Caco-2 (cell line): Measurements from ENCODE around the gene WDR86. TPM values are rescaled to one million over a fixed set of nuclear protein-coding genes. Genes with fewer than 3 reads are reported as not detected.

Experiments
- BruUV-seq: library from RNA; stranded (reverse); fragments of 400-500 nt; replicated peaks from 2 replicates; lab custom pipeline; 2021; lab: Mats Ljungman, UMichigan
- CTCF ChIA-PET: fragments of 300-600 bp; sonication (Branson Sonifier 250); formaldehyde crosslinking; loops from one replicate; lab custom pipeline; 2022; ENCODE audit warnings: antibody characterized with exemption; lab: Charles Lee
- POLR2A ChIA-PET: fragments of 300-600 bp; sonication (Branson Sonifier 250); formaldehyde crosslinking; loops from one replicate; lab custom pipeline; 2022; ENCODE audit warnings: antibody characterized with exemption; lab: Charles Lee
- DNase-seq, 2 experiments: peaks; one replicate each; pipeline versions ENCODE4 v3.0.0 to v3.0.0-alpha.2; 2020 to 2022
- H3K27me3 ChIP-seq: replicated peaks from 2 replicates; pipeline ENCODE4 v1.6.0; 2011; ENCODE audit warnings: low read length; ENCODE audit not compliant: control insufficient read depth, insufficient read depth
- H3K36me3 ChIP-seq: 2 replicates; pipeline ENCODE4 v1.5.1; 2011; ENCODE audit warnings: low read length; ENCODE audit not compliant: control insufficient read depth, insufficient read depth
- H3K4me1 ChIP-seq: fragments of 250-450 bp; sonication (Bioruptor Pico); 2 replicates; pipeline ENCODE4 v1.5.1; 2020; ENCODE audit warnings: mild to moderate bottlenecking
- H3K4me3 ChIP-seq: 2 replicates; pipeline ENCODE4 v1.5.1; 2011; ENCODE audit warnings: low read depth, mild to moderate bottlenecking, control low read depth, low read length
- H3K9me3 ChIP-seq: fragments of 250-450 bp; sonication (Bioruptor Pico); 2 replicates; pipeline ENCODE4 v1.5.1; 2020; ENCODE audit warnings: mild to moderate bottlenecking, moderate library complexity
- H3K27ac Mint-ChIP-seq: one replicate; pipeline ENCODE4 v1.8.0; 2022; ENCODE audit warnings: mixed read lengths; ENCODE audit not compliant: unreplicated experiment
- H3K27me3 Mint-ChIP-seq: one replicate; pipeline ENCODE4 v1.8.0; 2022; ENCODE audit warnings: mixed read lengths; ENCODE audit not compliant: insufficient read depth, unreplicated experiment
- H3K36me3 Mint-ChIP-seq: one replicate; pipeline ENCODE4 v1.8.0; 2022; ENCODE audit warnings: mild to moderate bottlenecking, mixed read lengths; ENCODE audit not compliant: insufficient read depth, unreplicated experiment
- H3K4me1 Mint-ChIP-seq: one replicate; pipeline ENCODE4 v1.8.0; 2022; ENCODE audit warnings: low read depth, mixed read lengths; ENCODE audit not compliant: unreplicated experiment
- H3K4me3 Mint-ChIP-seq: one replicate; pipeline ENCODE4 v1.8.0; 2022; ENCODE audit warnings: mild to moderate bottlenecking, moderate library complexity, mixed read lengths; ENCODE audit not compliant: unreplicated experiment
- H3K9me3 Mint-ChIP-seq: one replicate; pipeline ENCODE4 v1.8.0; 2022; ENCODE audit warnings: mixed read lengths; ENCODE audit not compliant: unreplicated experiment
- intact Hi-C: fragments of 100-400 bp; cut with micrococcal nuclease; formaldehyde crosslinking; loops from one replicate; pipeline ENCODE4 v1.10.0; 2022; ENCODE audit not compliant: unreplicated experiment
- total RNA-seq: library from RNA; stranded (reverse); gene quantifications from 2 replicates; pipeline ENCODE4 v1.2.3, GENCODE V29; 2022
- TF ChIP-seq, protein P1 (sequence below), 2 experiments: fragments of 200-600 bp in 1 of 2; IDR thresholded peaks; 1 replicate in 1 of 2; 2 replicates in 1 of 2; pipeline versions ENCODE4 v1.5.1 to v1.8.0; 2011 to 2022; ENCODE audit warnings: antibody characterized with exemption in 1 of 2, control low read depth in 1 of 2, inconsistent platforms in 1 of 2, low read depth in 1 of 2, low read length in 1 of 2, mild to moderate bottlenecking in 1 of 2, moderate library complexity in 1 of 2; ENCODE audit not compliant: insufficient read depth in 1 of 2, severe bottlenecking in 1 of 2, unreplicated experiment in 1 of 2

WDR86 gene
- total RNA-seq, 1 experiment from 2014 or later = 0.52 TPM

DNA sequence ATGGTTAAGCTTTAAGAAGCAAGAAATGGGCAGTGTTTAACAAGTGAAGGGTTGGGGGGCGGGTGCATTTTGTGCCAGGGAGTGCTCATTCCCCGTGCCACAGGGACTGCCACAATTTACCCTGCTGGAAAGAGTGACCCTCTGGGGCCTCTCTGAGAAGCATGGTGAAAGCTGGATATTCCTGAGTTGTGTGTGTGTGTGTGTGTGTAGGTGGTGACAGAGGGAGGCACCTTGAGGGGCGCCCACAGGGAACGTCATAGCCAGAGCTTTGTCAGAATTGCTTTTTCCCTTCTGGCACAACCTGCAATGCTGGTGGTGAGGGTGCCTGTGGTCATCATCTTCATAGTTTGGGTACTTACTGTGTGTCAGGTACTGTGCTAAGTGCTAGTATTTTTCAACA lies 2.5 kb upstream of the WDR86 start:
- POLR2A ChIA-PET = no interaction called here
- H3K27ac Mint-ChIP-seq = no peak overlapping the region
- H3K36me3 ChIP-seq = no peaks in the 10 kb centered on the region
- H3K27me3 ChIP-seq = no peaks in the 10 kb centered on the region
- intact Hi-C loops = no loop called here
- DNase-seq = no peak
- H3K4me1 Mint-ChIP-seq = no peaks in the 10 kb centered on the region
- no peaks in the 10 kb centered on the region for H3K9me3 ChIP-seq
- no peaks in the 10 kb centered on the region for H3K36me3 Mint-ChIP-seq
- H3K4me3 Mint-ChIP-seq = no peak overlapping the region
- H3K4me1 ChIP-seq = no peaks in the 10 kb centered on the region
- CTCF ChIA-PET = no interaction called here
- H3K27me3 Mint-ChIP-seq = peaks cover 3% of the 10 kb centered on the region
- no peaks in the 10 kb centered on the region for H3K9me3 Mint-ChIP-seq
- TF ChIP-seq, protein P1, sequence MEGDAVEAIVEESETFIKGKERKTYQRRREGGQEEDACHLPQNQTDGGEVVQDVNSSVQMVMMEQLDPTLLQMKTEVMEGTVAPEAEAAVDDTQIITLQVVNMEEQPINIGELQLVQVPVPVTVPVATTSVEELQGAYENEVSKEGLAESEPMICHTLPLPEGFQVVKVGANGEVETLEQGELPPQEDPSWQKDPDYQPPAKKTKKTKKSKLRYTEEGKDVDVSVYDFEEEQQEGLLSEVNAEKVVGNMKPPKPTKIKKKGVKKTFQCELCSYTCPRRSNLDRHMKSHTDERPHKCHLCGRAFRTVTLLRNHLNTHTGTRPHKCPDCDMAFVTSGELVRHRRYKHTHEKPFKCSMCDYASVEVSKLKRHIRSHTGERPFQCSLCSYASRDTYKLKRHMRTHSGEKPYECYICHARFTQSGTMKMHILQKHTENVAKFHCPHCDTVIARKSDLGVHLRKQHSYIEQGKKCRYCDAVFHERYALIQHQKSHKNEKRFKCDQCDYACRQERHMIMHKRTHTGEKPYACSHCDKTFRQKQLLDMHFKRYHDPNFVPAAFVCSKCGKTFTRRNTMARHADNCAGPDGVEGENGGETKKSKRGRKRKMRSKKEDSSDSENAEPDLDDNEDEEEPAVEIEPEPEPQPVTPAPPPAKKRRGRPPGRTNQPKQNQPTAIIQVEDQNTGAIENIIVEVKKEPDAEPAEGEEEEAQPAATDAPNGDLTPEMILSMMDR (IDR thresholded peaks at IDR 0.05; ENCODE audit: insufficient read depth in 1 of 2, low read depth in 1 of 2, low read length in 1 of 2, severe bottlenecking in 1 of 2, unreplicated experiment in 1 of 2) = no peak
- BruUV-seq = no TSS peak
- H3K4me3 ChIP-seq = no peak overlapping the region

DNA sequence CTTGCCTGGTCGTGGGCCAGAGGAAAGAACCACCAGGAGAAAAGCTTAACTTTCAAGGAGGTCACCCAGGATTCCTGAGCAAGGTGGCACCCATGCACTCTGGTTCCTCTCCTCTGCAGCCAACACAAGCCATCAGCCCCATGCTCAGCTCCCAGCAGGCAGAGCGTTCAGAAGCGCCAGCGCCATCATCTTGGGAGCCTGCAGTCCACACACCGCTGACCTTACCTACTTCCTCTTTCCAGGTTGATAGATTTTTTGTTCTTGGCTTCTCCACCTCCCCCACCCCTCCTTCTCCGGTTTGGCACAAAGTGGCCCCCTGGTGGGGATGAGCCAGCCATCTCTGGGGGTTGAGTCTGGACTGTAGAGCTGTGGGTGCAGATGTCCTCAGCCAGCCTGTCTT lies 1.7 kb upstream of the WDR86 start:
- no peaks in the 10 kb centered on the region for H3K4me1 ChIP-seq
- H3K27me3 Mint-ChIP-seq = peaks cover 3% of the 10 kb centered on the region
- POLR2A ChIA-PET = no interaction called here
- H3K27ac Mint-ChIP-seq = no peak overlapping the region
- H3K27me3 ChIP-seq = no peaks in the 10 kb centered on the region
- no peak for DNase-seq
- intact Hi-C loops = loop anchor here (2.0 kb wide), 2 partner anchors 43 to 47 kb away; no protein-coding TSS in a partner anchor
- H3K4me3 ChIP-seq = no peak overlapping the region
- no peaks in the 10 kb centered on the region for H3K36me3 ChIP-seq
- no peaks in the 10 kb centered on the region for H3K9me3 ChIP-seq
- H3K9me3 Mint-ChIP-seq = no peaks in the 10 kb centered on the region
- no TSS peak for BruUV-seq
- H3K4me1 Mint-ChIP-seq = no peaks in the 10 kb centered on the region
- H3K36me3 Mint-ChIP-seq = no peaks in the 10 kb centered on the region
- TF ChIP-seq, protein P1 (IDR thresholded peaks at IDR 0.05; ENCODE audit: insufficient read depth in 1 of 2, low read depth in 1 of 2, low read length in 1 of 2, severe bottlenecking in 1 of 2, unreplicated experiment in 1 of 2) = peak in 1 of 2 experiments; percentile 6
- H3K4me3 Mint-ChIP-seq = no peak overlapping the region
- CTCF ChIA-PET = no interaction called here

DNA sequence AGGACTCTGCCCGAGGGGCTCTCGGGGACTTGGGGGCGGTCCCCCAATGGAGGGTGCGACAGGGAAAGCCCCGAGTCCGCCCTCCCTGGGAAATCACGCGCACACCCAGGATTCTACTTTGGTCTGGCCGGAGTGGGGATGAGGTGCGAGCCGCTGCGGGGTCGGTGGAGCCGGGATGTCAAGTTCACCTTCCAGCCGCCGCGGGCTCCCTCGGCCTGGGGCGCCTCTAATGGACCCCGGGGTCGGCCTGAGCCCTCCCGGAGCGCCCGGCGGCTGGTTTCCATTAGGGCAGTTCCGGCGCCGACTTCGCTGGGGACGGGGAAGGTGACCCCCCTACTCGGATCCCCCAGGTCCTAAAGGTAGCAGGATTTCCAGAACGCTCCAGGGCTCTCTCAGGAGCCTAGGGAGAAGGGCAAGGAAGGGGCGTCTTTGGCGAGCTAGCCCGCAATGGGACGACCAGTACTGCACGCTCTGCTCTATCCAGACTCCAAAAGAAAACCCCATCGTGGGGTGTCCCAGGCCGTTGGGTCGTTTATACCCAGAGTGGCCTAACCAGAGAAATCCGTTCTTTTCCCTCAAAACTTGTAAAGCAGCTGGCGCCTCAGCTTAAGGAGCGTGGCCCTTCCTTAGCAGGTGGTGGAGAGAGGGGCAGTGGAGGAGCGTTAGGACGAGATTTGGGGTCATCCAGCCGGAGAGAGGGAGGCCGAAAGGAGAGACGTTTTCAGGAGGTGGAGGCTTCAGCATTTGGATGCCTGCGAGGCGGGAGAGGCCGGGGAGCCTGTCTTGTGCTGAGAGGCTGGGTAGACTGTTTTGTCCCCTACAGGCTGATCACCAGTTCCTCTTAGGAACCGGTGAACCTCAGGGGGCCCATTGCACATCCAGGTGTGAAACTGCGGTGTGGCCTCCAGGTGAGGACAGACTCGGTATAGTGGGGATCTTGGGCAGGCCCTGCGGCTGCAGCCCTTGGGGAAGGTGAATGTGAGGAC lies 860 bp upstream of the WDR86 start:
- CTCF ChIA-PET = no interaction called here
- TF ChIP-seq, protein P1 (IDR thresholded peaks at IDR 0.05; ENCODE audit: insufficient read depth in 1 of 2, low read depth in 1 of 2, low read length in 1 of 2, severe bottlenecking in 1 of 2, unreplicated experiment in 1 of 2) = no peak
- POLR2A ChIA-PET = no interaction called here
- Histone ChIP-seq H3K27me3 (no peaks in the 10 kb centered on the region), H3K36me3 (no peaks in the 10 kb centered on the region), H3K9me3 (no peaks in the 10 kb centered on the region), H3K4me3 (peak overlapping the region; percentile 54), H3K4me1 (no peaks in the 10 kb centered on the region)
- H3K27me3 Mint-ChIP-seq = peaks cover 3% of the 10 kb centered on the region
- peak overlapping the region; percentile 60 for H3K4me3 Mint-ChIP-seq
- no peaks in the 10 kb centered on the region for H3K36me3 Mint-ChIP-seq
- intact Hi-C loops = loop anchor here (2.0 kb wide), 2 partner anchors 42 to 48 kb away; no protein-coding TSS in a partner anchor
- DNase-seq = peak in 1 of 2 experiments; percentile 29
- no peak overlapping the region for H3K27ac Mint-ChIP-seq
- no TSS peak for BruUV-seq
- no peaks in the 10 kb centered on the region for H3K9me3 Mint-ChIP-seq
- no peaks in the 10 kb centered on the region for H3K4me1 Mint-ChIP-seq
